Neuronal stem cell (in vitro differentiated cells): ENCODE data around the gene SLC25A1.

Experiments used
- DNase-seq: peaks from one replicate; pipeline ENCODE4 v3.0.0-alpha.2; 2013; ENCODE audit warnings: low spot score
- H2AFZ ChIP-seq: one replicate; pipeline ENCODE4 v1.6.1; 2013; ENCODE audit warnings: mild to moderate bottlenecking, low read length, inconsistent platforms
- H2AK5ac ChIP-seq: 2 replicates; pipeline ENCODE4 v1.6.1; 2013; ENCODE audit warnings: low read depth, mild to moderate bottlenecking, inconsistent platforms, low read length, moderate library complexity, mixed read lengths
- H2BK120ac ChIP-seq: 2 replicates; pipeline ENCODE4 v1.6.1; 2013; ENCODE audit warnings: low read depth, mild to moderate bottlenecking, inconsistent platforms, low read length, moderate library complexity, mixed read lengths
- H2BK12ac ChIP-seq: one replicate; pipeline ENCODE4 v1.6.1; 2013; ENCODE audit warnings: low read length, inconsistent platforms
- H2BK15ac ChIP-seq: 2 replicates; pipeline ENCODE4 v1.6.1; 2013; ENCODE audit warnings: mild to moderate bottlenecking, low read length, inconsistent platforms, mixed read lengths
- H2BK5ac ChIP-seq: one replicate; pipeline ENCODE4 v1.6.1; 2013; ENCODE audit warnings: inconsistent platforms, mild to moderate bottlenecking, low read length, moderate library complexity
- H3K14ac ChIP-seq: one replicate; pipeline ENCODE4 v1.6.1; 2013; ENCODE audit warnings: low read length, inconsistent platforms
- H3K18ac ChIP-seq: 2 replicates; pipeline ENCODE4 v1.6.1; 2013; ENCODE audit warnings: low read length, inconsistent platforms
- H3K23ac ChIP-seq: 2 replicates; pipeline ENCODE4 v1.6.1; 2013; ENCODE audit warnings: low read depth, mild to moderate bottlenecking, mixed read lengths, low read length, inconsistent platforms; ENCODE audit not compliant: poor library complexity
- H3K27ac ChIP-seq: replicated peaks from 3 replicates; pipeline ENCODE4 v1.5.1; 2013; ENCODE audit warnings: low read length, inconsistent platforms
- H3K27me3 ChIP-seq, 3 experiments: 2 replicates each; pipeline ENCODE4 v1.6.1; 2013; ENCODE audit warnings: low read length in 3 of 3, mild to moderate bottlenecking in 2 of 3, inconsistent platforms in 1 of 3, low read depth in 1 of 3, mixed read lengths in 1 of 3, moderate library complexity in 1 of 3; ENCODE audit not compliant: control insufficient read depth in 3 of 3, insufficient read depth in 3 of 3
- H3K36me3 ChIP-seq, 2 donors: replicated peaks in 1 of 2; 2 replicates each; pipeline ENCODE4 v1.6.1; 2013; ENCODE audit warnings: low read length in 2 of 2; ENCODE audit not compliant: control insufficient read depth in 2 of 2, insufficient read depth in 2 of 2
- H3K4ac ChIP-seq: 2 replicates; pipeline ENCODE4 v1.6.1; 2013; ENCODE audit warnings: inconsistent platforms, mild to moderate bottlenecking, low read length, moderate library complexity
- H3K4me1 ChIP-seq, 2 donors: 1 replicate in 1 of 2; 2 replicates in 1 of 2; pipeline ENCODE4 v1.6.1; 2013; ENCODE audit warnings: low read length in 2 of 2, low read depth in 1 of 2; ENCODE audit not compliant: control insufficient read depth in 2 of 2, insufficient read depth in 1 of 2
- H3K4me2 ChIP-seq: one replicate; pipeline ENCODE4 v1.6.1; 2013; ENCODE audit warnings: mild to moderate bottlenecking, low read length, inconsistent platforms; ENCODE audit not compliant: insufficient read depth, poor library complexity, severe bottlenecking
- H3K4me3 ChIP-seq, 2 donors: 2 replicates each; pipeline ENCODE4 v1.5.1; 2013; ENCODE audit warnings: low read length in 2 of 2, mild to moderate bottlenecking in 2 of 2, inconsistent platforms in 1 of 2, moderate library complexity in 1 of 2
- H3K79me1 ChIP-seq: one replicate; pipeline ENCODE4 v1.6.1; 2013; ENCODE audit warnings: low read depth, mild to moderate bottlenecking, inconsistent platforms, low read length, moderate library complexity
- H3K9ac ChIP-seq: one replicate; pipeline ENCODE4 v1.6.1; 2013; ENCODE audit warnings: mild to moderate bottlenecking, low read depth, low read length, inconsistent platforms; ENCODE audit not compliant: poor library complexity
- H3K9me3 ChIP-seq, 2 donors: replicated peaks in 1 of 2; 2 replicates each; pipeline versions ENCODE3 to v1.6.1; 2013; ENCODE audit warnings: low read length in 2 of 2, mild to moderate bottlenecking in 2 of 2, inconsistent platforms in 1 of 2, low read depth in 1 of 2, mixed read lengths in 1 of 2, moderate library complexity in 1 of 2; ENCODE audit not compliant: control insufficient read depth in 2 of 2, insufficient read depth in 1 of 2
- H4K8ac ChIP-seq: one replicate; pipeline ENCODE4 v1.6.1; 2013; ENCODE audit warnings: low read depth, mild to moderate bottlenecking, inconsistent platforms, low read length, moderate library complexity
- H4K91ac ChIP-seq: one replicate; pipeline ENCODE4 v1.6.1; 2013; ENCODE audit warnings: low read length, low read depth, mild to moderate bottlenecking, inconsistent platforms; ENCODE audit not compliant: poor library complexity
- WGBS, 2 donors: extraction: QIAGEN DNeasy Blood & Tissue Kit; methylation state at CpG; one replicate each; pipeline ENCODE4 v1.1.7; 2013; ENCODE audit warnings: missing lambda C conversion rate in 2 of 2, mixed read lengths in 1 of 2; ENCODE audit not compliant: insufficient read length in 2 of 2, insufficient replicate concordance in 1 of 2; ENCODE audit errors: extremely low coverage in 2 of 2; 5-methylcytosine and 5-hydroxymethylcytosine counted together

Gene SLC25A1

DNA sequence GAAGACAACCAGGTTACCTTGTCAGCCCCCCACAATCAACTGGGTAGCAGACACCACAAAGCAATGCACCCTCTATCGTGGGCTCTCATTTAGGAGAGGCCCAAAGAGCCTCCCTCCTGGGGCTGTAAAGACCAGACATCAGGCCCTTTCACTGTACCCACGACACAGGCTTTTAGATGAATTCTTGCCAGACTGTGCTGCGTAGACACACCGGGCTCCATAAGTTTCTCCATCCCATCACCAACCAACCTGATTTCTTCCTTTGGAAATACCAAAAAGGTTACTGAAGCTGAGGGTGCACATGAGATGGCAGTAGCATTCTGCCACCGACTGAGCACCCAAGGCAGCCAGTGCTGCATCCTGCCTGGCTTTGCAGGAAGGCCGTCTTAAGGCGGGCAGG, 46.4 kb upstream of the SLC25A1 start:
- H3K4me1 ChIP-seq, result no peaks in the 10 kb centered on the region
- no peak overlapping the region for H2AFZ ChIP-seq
- no peaks in the 10 kb centered on the region for H3K79me1 ChIP-seq
- no peak overlapping the region for H4K8ac ChIP-seq
- peak overlapping the region; percentile 66 for H3K23ac ChIP-seq
- no peak overlapping the region for H3K4ac ChIP-seq
- H3K9ac ChIP-seq, result peak overlapping the region; percentile 9
- no peak overlapping the region for H3K27ac ChIP-seq
- H3K14ac ChIP-seq, result no peak overlapping the region
- no peak overlapping the region for H3K4me2 ChIP-seq
- no peaks in the 10 kb centered on the region for H3K27me3 ChIP-seq
- no CpG with 5 or more reads among the region's 7 CpGs for WGBS, 2 donors
- no peaks in the 10 kb centered on the region for H3K9me3 ChIP-seq
- no peak overlapping the region for H2BK15ac ChIP-seq
- H3K18ac ChIP-seq, result no peak overlapping the region
- no peak overlapping the region for H2BK5ac ChIP-seq
- H4K91ac ChIP-seq, result no peak overlapping the region
- peaks cover 12 to 32% of the 10 kb centered on the region in 2 donors for H3K36me3 ChIP-seq
- DNase-seq, result no peak
- no peak overlapping the region for H3K4me3 ChIP-seq
- no peak overlapping the region for H2AK5ac ChIP-seq
- no peak overlapping the region for H2BK120ac ChIP-seq
- no peak overlapping the region for H2BK12ac ChIP-seq

DNA sequence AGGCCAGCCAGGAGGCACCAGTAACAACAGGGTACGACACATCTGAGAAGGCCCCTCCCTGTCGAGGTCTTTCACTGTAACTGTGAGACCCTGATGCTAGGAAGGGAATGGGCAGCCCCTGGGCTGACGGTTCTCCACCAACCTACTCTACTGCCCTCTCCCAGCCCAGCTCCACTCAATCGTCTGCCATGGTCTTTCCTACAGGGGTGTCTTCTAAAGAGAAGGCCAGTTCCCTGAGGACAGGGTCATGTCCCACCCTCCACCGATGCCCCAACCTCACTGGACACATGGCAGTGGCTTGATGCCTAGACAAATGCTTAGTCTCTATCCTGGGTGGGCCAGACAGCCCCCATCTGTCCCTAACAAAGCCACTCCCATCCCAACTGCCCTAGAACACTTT, 46.0 kb upstream of the SLC25A1 start:
- Histone ChIP-seq H3K4me3 (no peak overlapping the region), H4K91ac (no peak overlapping the region), H3K23ac (peak overlapping the region; percentile 58), H3K79me1 (no peaks in the 10 kb centered on the region), H2AK5ac (no peak overlapping the region), H3K36me3 (peaks cover 14 to 32% of the 10 kb centered on the region in 2 donors), H3K27me3 (no peaks in the 10 kb centered on the region), H3K14ac (no peak overlapping the region), H3K4me1 (no peaks in the 10 kb centered on the region), H3K9me3 (no peaks in the 10 kb centered on the region), H2BK12ac (no peak overlapping the region), H3K4ac (no peak overlapping the region), H4K8ac (no peak overlapping the region), H3K4me2 (no peak overlapping the region), H3K18ac (no peak overlapping the region), H3K9ac (no peak overlapping the region), H3K27ac (no peak overlapping the region), H2BK120ac (no peak overlapping the region), H2AFZ (no peak overlapping the region), H2BK15ac (no peak overlapping the region), H2BK5ac (no peak overlapping the region)
- no CpG with 5 or more reads among the region's 5 CpGs for WGBS, 2 donors
- no peak for DNase-seq

DNA sequence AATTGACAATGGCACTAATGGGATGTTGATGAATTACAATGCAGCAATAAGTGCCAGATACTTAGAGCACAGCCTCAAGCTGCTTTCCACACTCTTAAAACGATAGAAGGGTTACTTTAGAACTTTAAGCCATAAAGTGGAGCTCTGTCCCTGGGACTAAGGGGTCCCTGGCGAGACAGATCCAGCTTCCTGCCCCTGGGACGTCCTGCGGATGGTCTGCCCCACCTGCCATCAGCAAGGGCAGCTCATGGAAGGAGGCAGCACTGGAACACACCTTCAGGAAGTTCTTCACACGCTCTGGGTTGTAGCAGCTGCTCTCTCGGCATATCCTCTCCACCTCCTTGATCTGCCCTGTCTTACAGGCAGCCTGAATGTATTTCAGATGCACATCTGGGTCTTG, 45.1 kb upstream of the SLC25A1 start:
- H3K27me3 ChIP-seq, result no peaks in the 10 kb centered on the region
- H3K79me1 ChIP-seq, result no peaks in the 10 kb centered on the region
- H3K4ac ChIP-seq, result no peak overlapping the region
- no peak overlapping the region for H3K9ac ChIP-seq
- no peak overlapping the region for H2BK5ac ChIP-seq
- no peaks in the 10 kb centered on the region for H3K9me3 ChIP-seq
- no peak overlapping the region for H3K4me3 ChIP-seq
- H3K27ac ChIP-seq, result no peak overlapping the region
- H3K23ac ChIP-seq, result no peak overlapping the region
- H2BK12ac ChIP-seq, result no peak overlapping the region
- H3K18ac ChIP-seq, result no peak overlapping the region
- no peak overlapping the region for H3K4me2 ChIP-seq
- H3K14ac ChIP-seq, result no peak overlapping the region
- no CpG with 5 or more reads among the region's 6 CpGs for WGBS, 2 donors
- no peak overlapping the region for H2BK120ac ChIP-seq
- H4K8ac ChIP-seq, result no peak overlapping the region
- no peak overlapping the region for H4K91ac ChIP-seq
- H2AFZ ChIP-seq, result no peak overlapping the region
- H3K36me3 ChIP-seq, result peaks cover 14 to 29% of the 10 kb centered on the region in 2 donors
- no peak overlapping the region for H2BK15ac ChIP-seq
- H3K4me1 ChIP-seq, result no peaks in the 10 kb centered on the region
- no peak for DNase-seq
- H2AK5ac ChIP-seq, result no peak overlapping the region

DNA sequence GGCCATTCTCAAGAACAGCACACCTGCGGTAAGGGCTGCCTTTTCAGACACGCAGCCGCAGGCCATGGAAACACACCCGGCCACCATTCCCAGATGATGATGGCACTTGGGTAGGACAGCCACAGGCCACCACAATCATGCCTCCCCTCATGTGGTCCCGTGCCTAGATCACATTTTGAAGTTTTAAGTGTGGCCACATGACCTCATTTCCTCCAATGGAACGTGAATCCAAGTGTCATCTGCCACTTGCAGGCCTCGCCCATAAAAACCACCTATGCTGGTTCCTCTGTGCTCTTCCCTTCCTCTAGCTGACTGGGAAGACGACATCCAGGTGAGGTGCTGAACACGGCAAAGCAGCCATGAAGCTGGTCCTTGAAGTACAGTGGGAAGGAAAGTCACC, 44.6 kb upstream of the SLC25A1 start:
- no peak overlapping the region for H2BK12ac ChIP-seq
- peaks cover 1 to 2% of the 10 kb centered on the region in 2 donors for H3K4me1 ChIP-seq
- H2BK15ac ChIP-seq, result no peak overlapping the region
- peaks cover 12 to 28% of the 10 kb centered on the region in 2 donors for H3K36me3 ChIP-seq
- H3K9me3 ChIP-seq, result no peaks in the 10 kb centered on the region
- WGBS, 2 donors, result no CpG with 5 or more reads among the region's 9 CpGs
- H3K79me1 ChIP-seq, result no peaks in the 10 kb centered on the region
- no peak overlapping the region for H3K18ac ChIP-seq
- H4K91ac ChIP-seq, result no peak overlapping the region
- no peak overlapping the region for H2BK120ac ChIP-seq
- no peak overlapping the region for H4K8ac ChIP-seq
- no peak overlapping the region for H3K4me2 ChIP-seq
- no peak for DNase-seq
- no peak overlapping the region for H2BK5ac ChIP-seq
- H3K23ac ChIP-seq, result no peak overlapping the region
- no peak overlapping the region for H3K14ac ChIP-seq
- H3K4me3 ChIP-seq, result no peak overlapping the region
- H3K4ac ChIP-seq, result no peak overlapping the region
- no peak overlapping the region for H3K9ac ChIP-seq
- no peak overlapping the region for H2AK5ac ChIP-seq
- H3K27me3 ChIP-seq, result no peaks in the 10 kb centered on the region
- H2AFZ ChIP-seq, result no peak overlapping the region
- H3K27ac ChIP-seq, result no peak overlapping the region
